SK-N-SH (cell line): ENCODE measurements around the gene PRDM11.

ENCODE experiments used
- CHD2 ChIP-seq: fragments of 150-350 bp; IDR thresholded peaks from 2 replicates; pipeline ENCODE4 v1.6.1; 2018; ENCODE audit warnings: low read length; ENCODE audit not compliant: partially characterized antibody
- EP300 ChIP-seq, 2 experiments: IDR thresholded peaks; 2 replicates each; pipeline versions ENCODE4 v1.4.0 to v1.6.1; 2012; ENCODE audit warnings: borderline replicate concordance in 1 of 2, low read depth in 1 of 2, low read length in 1 of 2
- EZH2phosphoT487 ChIP-seq: fragments of 200-600 bp; sonication (generic); IDR thresholded peaks from 2 replicates; pipeline ENCODE4 v1.6.1; 2017; ENCODE audit warnings: low read depth, mixed run types, mild to moderate bottlenecking, antibody characterized with exemption, moderate library complexity, borderline replicate concordance
- GABPA ChIP-seq: IDR thresholded peaks from 2 replicates; pipeline ENCODE4 v1.4.0; 2012; ENCODE audit warnings: low read depth, mild to moderate bottlenecking
- MAX ChIP-seq: IDR thresholded peaks from 2 replicates; pipeline ENCODE4 v1.4.0; 2012; ENCODE audit warnings: low read depth
- MXI1 ChIP-seq: IDR thresholded peaks from 2 replicates; pipeline ENCODE4 v1.6.1; 2012; ENCODE audit warnings: mild to moderate bottlenecking, low read depth, low read length, improper control_type of control experiment
- NRF1 ChIP-seq: IDR thresholded peaks from 2 replicates; pipeline ENCODE4 v1.6.1; 2012; ENCODE audit warnings: low read depth, mild to moderate bottlenecking, low read length
- RAD21 ChIP-seq: IDR thresholded peaks from 2 replicates; pipeline ENCODE4 v1.6.1; 2012; ENCODE audit warnings: mild to moderate bottlenecking, low read length
- SIN3A ChIP-seq: IDR thresholded peaks from 2 replicates; pipeline ENCODE4 v1.6.1; 2012; ENCODE audit warnings: low read depth, mild to moderate bottlenecking, low read length, moderate library complexity, borderline replicate concordance
- TAF1 ChIP-seq: IDR thresholded peaks from 2 replicates; pipeline ENCODE4 v1.6.1; 2012; ENCODE audit warnings: low read depth, mild to moderate bottlenecking, low read length, moderate library complexity, borderline replicate concordance
- TEAD4 ChIP-seq: IDR thresholded peaks from 2 replicates; pipeline ENCODE4 v1.4.0; 2012; ENCODE audit warnings: mild to moderate bottlenecking, borderline replicate concordance; ENCODE audit not compliant: insufficient read depth
- TF ChIP-seq, protein P1 (sequence below): fragments of 200-600 bp; sonication (generic); IDR thresholded peaks from 2 replicates; pipeline ENCODE4 v1.6.1; 2017; ENCODE audit warnings: antibody characterized with exemption, mild to moderate bottlenecking, moderate library complexity

- TF ChIP-seq, protein P1, sequence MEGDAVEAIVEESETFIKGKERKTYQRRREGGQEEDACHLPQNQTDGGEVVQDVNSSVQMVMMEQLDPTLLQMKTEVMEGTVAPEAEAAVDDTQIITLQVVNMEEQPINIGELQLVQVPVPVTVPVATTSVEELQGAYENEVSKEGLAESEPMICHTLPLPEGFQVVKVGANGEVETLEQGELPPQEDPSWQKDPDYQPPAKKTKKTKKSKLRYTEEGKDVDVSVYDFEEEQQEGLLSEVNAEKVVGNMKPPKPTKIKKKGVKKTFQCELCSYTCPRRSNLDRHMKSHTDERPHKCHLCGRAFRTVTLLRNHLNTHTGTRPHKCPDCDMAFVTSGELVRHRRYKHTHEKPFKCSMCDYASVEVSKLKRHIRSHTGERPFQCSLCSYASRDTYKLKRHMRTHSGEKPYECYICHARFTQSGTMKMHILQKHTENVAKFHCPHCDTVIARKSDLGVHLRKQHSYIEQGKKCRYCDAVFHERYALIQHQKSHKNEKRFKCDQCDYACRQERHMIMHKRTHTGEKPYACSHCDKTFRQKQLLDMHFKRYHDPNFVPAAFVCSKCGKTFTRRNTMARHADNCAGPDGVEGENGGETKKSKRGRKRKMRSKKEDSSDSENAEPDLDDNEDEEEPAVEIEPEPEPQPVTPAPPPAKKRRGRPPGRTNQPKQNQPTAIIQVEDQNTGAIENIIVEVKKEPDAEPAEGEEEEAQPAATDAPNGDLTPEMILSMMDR: no peak
- TF ChIP-seq EZH2phosphoT487 (no peak), SIN3A (no peak), TEAD4 (no peak), MAX (no peak), CHD2 (no peak), EP300 (IDR thresholded peaks at IDR 0.05; ENCODE audit: borderline replicate concordance in 1 of 2, low read depth in 1 of 2, low read length in 1 of 2) (no peak), TAF1 (no peak), NRF1 (no peak), RAD21 (no peak), GABPA (no peak), MXI1 (peak; percentile 41; the same call in 1 of the 2 replicates)
Measured at GRCh38 chr11:45161252-45162063, 15.0 kb downstream of the PRDM11 start.
